GM12891 (cell line): ENCODE results near the gene IZUMO1.
A peak's percentile ranks its signal among the peaks of the same experiment; 100 is the strongest.
"Not testable (repeated sequence)": the region's sequence is repeated elsewhere in the genome, so short reads cannot be mapped to it uniquely, and the experiment has no call there.

Experiments
- DNase-seq: peaks from one replicate; pipeline ENCODE4 v3.0.0; 2011; ENCODE audit warnings: low spot score; ENCODE audit not compliant: insufficient read length
- FAIRE-seq: peaks from 2 replicates; lab custom pipeline; 2011; peaks lifted over from hg19 to GRCh38; lab: Jason Lieb, UNC
- PAX5 ChIP-seq: IDR thresholded peaks from 2 replicates; pipeline ENCODE4 v1.6.1; 2011; ENCODE audit warnings: low read length, moderate library complexity, mild to moderate bottlenecking; ENCODE audit not compliant: insufficient read depth, severe bottlenecking
- POLR2A ChIP-seq: IDR thresholded peaks from 2 replicates; pipeline ENCODE4 v1.6.1; 2011; ENCODE audit warnings: low read depth, low read length, control low read depth
- POLR2AphosphoS5 ChIP-seq: IDR thresholded peaks from 2 replicates; pipeline ENCODE4 v1.6.1; 2011; ENCODE audit warnings: low read depth, low read length, control low read depth
- POU2F2 ChIP-seq: IDR thresholded peaks from 2 replicates; pipeline ENCODE4 v1.6.1; 2011; ENCODE audit warnings: low read depth, mild to moderate bottlenecking, control low read depth, low read length, moderate library complexity
- SPI1 ChIP-seq: IDR thresholded peaks from 2 replicates; pipeline ENCODE4 v1.6.1; 2011; ENCODE audit warnings: low read depth, low read length, control low read depth
- TAF1 ChIP-seq: IDR thresholded peaks from 2 replicates; pipeline ENCODE4 v1.6.1; 2011; ENCODE audit warnings: low read depth, low read length, control low read depth

The IZUMO1 gene

DNA sequence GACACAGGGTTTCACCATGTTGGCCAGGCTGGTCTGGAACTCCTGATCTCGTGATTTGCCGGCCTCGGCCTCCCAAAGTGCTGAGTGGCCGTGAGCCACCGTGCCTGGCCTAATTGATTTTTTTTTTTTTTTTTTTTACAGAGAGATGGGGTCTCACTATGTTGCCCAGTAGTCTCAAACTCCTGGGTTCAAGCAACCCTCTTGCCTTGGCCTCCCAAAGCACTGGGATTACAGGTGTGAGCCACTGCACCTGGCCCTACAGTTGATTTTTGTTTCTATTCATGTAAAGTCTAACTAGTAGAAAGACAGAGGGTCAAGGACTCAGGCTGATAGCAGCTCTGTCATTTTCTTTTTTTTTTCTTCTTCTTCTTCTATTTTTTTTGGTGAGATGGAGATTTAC, 30.4 kb upstream of the IZUMO1 start:
- no peak for FAIRE-seq
- DNase-seq = no peak
- TF ChIP-seq POU2F2 (no peak), SPI1 (no peak), POLR2A (no peak), TAF1 (no peak), PAX5 (no peak), POLR2AphosphoS5 (no peak)

- DNase-seq = no peak
- TF ChIP-seq TAF1 = no peak
- no peak for TF ChIP-seq POU2F2
- no peak for TF ChIP-seq POLR2A
- TF ChIP-seq SPI1 = no peak
- TF ChIP-seq POLR2AphosphoS5 = no peak
- TF ChIP-seq PAX5 = no peak
- no peak for FAIRE-seq
Measured at GRCh38 chr19:48772503-48772953, 25.8 kb upstream of the IZUMO1 start.

GRCh38 chr19:48770734-48771472, 24.2 kb upstream of the IZUMO1 start:
- DNase-seq (no peak), FAIRE-seq (no peak)
- TF ChIP-seq PAX5 = no peak
- no peak for TF ChIP-seq SPI1
- no peak for TF ChIP-seq POLR2AphosphoS5
- no peak for TF ChIP-seq TAF1
- TF ChIP-seq POU2F2 = no peak
- TF ChIP-seq POLR2A = no peak

DNA sequence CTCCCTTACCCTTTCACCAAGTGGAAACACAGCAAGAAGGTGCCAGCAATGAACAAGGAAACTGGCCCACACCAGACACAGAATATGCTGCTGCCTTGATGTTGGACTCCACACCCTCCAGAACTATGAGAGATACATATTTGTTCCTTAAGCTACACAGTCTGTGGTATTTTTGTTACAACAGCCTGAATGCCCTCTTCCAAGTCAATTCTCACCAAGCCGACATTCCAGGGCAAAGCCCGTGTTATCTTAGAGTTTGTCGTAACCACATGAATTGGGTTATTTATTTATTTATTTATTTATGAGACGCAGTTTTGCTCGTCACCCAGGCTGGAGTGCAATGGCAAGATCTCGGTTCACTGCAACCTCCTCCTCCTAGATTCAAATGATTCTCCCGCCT, 23.6 kb upstream of the IZUMO1 start:
- DNase-seq = no peak
- no peak for FAIRE-seq
- TF ChIP-seq POLR2AphosphoS5 (no peak), TAF1 (no peak), POLR2A (no peak), POU2F2 (no peak), SPI1 (no peak), PAX5 (no peak)

GRCh38 chr19:48768994-48769713, 22.4 kb upstream of the IZUMO1 start:
- FAIRE-seq (no peak), DNase-seq (no peak)
- TF ChIP-seq SPI1 (peak; percentile 21; the same call in 1 of the 2 replicates), TAF1 (no peak), PAX5 (no peak), POLR2AphosphoS5 (no peak), POLR2A (no peak), POU2F2 (no peak)

DNA sequence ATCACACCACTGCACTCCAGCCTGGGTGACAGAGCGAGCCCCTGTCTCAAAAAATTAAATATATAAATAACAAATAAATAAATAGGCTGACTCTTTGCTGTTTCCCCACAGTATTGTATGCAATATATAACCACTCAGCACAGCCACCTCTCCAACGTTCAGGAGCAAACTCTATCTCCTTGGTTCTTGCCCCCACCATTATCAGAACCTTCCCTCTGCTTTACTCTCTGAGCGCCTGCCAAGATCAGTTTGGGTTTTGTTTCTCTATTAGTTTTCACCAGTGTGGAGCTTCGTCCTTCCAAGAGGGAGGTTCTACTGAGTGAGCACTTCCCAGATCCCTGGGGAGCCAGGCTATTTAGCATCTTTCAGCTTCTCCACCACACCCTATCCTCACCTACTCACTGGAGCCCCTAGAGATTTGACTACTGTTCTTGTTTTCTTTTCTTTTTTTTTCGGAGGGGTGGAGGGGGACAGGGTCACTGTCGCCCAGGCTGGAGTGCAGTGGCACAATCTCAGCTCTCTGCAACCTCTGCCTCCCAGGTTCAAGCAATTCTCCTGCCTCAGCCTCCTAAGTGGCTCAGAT, 21.6 kb upstream of the IZUMO1 start:
- not testable (repeated sequence) for FAIRE-seq

GRCh38 chr19:48765816-48766215, 19.1 kb upstream of the IZUMO1 start:
- DNase-seq, FAIRE-seq: not testable (repeated sequence)

More for the DNA sequence above, 21.6 kb upstream of the IZUMO1 start:
- DNase-seq = not testable (repeated sequence)

DNA sequence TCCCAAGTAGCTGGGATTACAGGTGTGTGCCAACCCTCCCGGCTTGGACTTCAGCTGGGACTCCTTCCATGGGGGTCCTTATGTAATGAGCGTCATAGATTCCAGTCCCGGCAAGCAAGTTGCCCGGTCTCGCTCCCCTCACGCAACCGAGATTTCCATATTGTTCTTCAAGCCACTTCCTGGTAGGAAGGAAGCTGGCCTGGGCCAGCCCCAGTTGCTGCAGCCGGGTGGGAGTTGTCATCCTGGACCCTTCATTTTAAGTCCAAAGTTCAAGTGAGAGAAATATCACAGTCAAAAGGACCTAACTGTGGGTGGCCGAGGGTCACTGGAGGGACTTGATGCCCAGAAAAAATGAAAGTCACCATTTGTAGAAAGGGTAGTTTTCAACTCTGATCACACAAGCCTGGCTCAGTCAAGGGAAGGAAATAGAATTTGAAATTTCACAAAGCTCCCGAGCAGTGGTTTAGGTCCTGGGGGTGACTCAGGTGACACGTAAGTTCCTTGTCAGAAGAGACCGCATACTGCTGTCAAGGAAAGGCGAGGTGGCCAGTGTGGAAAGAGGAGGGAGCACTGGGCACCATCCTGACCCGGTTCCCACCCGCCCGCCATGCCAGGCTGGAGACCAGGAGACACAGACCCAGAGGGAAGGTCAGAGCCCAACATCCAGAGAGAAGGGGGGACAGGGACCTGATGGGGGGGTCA, 13.9 kb upstream of the IZUMO1 start:
- DNase-seq = no peak
- FAIRE-seq = peak; percentile 5
- TF ChIP-seq TAF1 (no peak), PAX5 (no peak), POU2F2 (no peak), POLR2A (no peak), SPI1 (no peak), POLR2AphosphoS5 (no peak)

GRCh38 chr19:48757741-48758144, 11.0 kb upstream of the IZUMO1 start:
- no peak for DNase-seq
- FAIRE-seq = no peak
- TF ChIP-seq PAX5 (no peak), POLR2A (no peak), SPI1 (no peak), POLR2AphosphoS5 (no peak), POU2F2 (no peak), TAF1 (no peak)
